ENCODE measurements around the gene TIAL1. TPM values are rescaled to one million over a fixed set of nuclear protein-coding genes. Genes with fewer than 3 reads are reported as not detected.

The TIAL1 gene
- total RNA-seq, 1 experiment from 2014 or later, result 94.1 TPM

DNA sequence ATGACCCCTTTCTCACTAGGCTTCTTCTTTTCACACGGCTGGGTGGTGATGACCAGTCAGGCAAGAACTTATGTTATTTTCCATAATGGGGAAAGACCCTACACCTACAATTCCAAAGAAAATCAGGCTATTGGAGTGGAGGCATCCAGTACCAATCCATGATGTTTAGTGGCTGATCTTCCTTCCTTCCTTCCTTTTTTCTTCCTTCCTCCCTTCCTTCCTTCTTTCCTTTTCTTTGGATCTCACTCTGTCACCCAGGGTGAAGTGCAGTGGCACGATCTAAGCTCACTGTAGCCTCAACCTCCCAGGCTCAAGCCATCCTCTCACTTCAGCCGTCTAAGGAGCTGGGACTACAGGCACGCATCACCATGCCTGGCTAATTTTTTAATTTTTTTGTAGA, 56.7 kb downstream of the TIAL1 start:
- Histone ChIP-seq H2AFZ (no peak overlapping the region), H3K36me3 (ENCODE audit: low read depth) (no peaks in the 10 kb centered on the region), H3K9me2 (ENCODE audit: insufficient read depth) (no peaks in the 10 kb centered on the region), H3K4me3 (no peak overlapping the region), H3K27me3 (ENCODE audit: insufficient read depth, low read depth) (no peaks in the 10 kb centered on the region), H3K9me3 (ENCODE audit: insufficient read depth, low read depth) (no peaks in the 10 kb centered on the region), H3F3A (ENCODE audit: insufficient read depth, low read depth) (peaks cover 6% of the 10 kb centered on the region; the same call in 1 of the 2 replicates), H3K4me2 (peak overlapping the region; percentile 87; the same call in 1 of the 2 replicates), H3K4me1 (replicated peaks; ENCODE audit: insufficient read depth) (peaks cover 31% of the 10 kb centered on the region), H3K79me2 (ENCODE audit: low read depth) (peaks cover 49% of the 10 kb centered on the region), H3K27ac (no peak overlapping the region), H4K20me1 (ENCODE audit: insufficient read depth) (no peaks in the 10 kb centered on the region)
- no TSS peak for BruUV-seq (replicated peaks)
- POLR2A ChIA-PET (ENCODE audit: unreplicated experiment), result no interaction called here
- DNase-seq, result no peak
- intact Hi-C loops (cut with micrococcal nuclease; ENCODE audit: unreplicated experiment), result loop anchor here (5.0 kb wide), 1 partner anchor 343 kb away; no protein-coding TSS in a partner anchor
- TF ChIP-seq EZH2 (IDR thresholded peaks at IDR 0.05; ENCODE audit: low read depth) (no peak), CTCF (conservative IDR thresholded peaks at IDR 0.05) (no peak)
- CTCF ChIA-PET, result interaction anchor here (0.5 kb wide), 1 partner anchor 224 kb away, joined by 3 read pairs; no protein-coding TSS in a partner anchor

DNA sequence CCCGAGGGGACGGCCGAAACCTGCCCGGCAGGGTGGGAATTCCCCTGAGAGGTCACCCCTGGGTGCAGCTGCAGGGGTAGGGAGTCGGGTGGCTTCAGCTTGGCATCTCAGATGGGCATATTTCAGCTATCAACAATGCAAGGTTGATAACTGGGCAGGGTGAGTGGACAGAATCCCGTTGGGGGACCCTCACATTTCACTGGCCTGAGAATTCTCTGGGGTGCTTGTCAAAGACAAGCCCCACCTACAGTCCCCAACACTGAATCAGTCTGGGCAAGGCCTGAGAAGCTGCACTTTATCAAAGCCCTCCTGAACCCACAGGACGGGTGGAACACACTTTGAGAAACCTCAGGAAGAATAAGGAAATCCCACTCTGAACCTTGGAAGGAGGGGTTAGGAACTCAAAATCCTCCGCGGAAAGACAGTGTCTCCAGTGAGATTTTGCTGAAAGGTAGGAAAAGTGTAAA, 57.4 kb downstream of the TIAL1 start:
- Histone ChIP-seq H3K27ac (peak overlapping the region; percentile 59), H3K9me3 (ENCODE audit: insufficient read depth, low read depth) (no peaks in the 10 kb centered on the region), H3K4me3 (peak overlapping the region; percentile 32; the same call in 1 of the 2 replicates), H3K9me2 (ENCODE audit: insufficient read depth) (no peaks in the 10 kb centered on the region), H3K4me1 (replicated peaks; ENCODE audit: insufficient read depth) (peaks cover 31% of the 10 kb centered on the region), H3F3A (ENCODE audit: insufficient read depth, low read depth) (peaks cover 6% of the 10 kb centered on the region; the same call in 1 of the 2 replicates), H3K27me3 (ENCODE audit: insufficient read depth, low read depth) (no peaks in the 10 kb centered on the region), H2AFZ (no peak overlapping the region), H3K36me3 (ENCODE audit: low read depth) (no peaks in the 10 kb centered on the region), H3K79me2 (ENCODE audit: low read depth) (peaks cover 49% of the 10 kb centered on the region), H4K20me1 (ENCODE audit: insufficient read depth) (no peaks in the 10 kb centered on the region), H3K4me2 (peak overlapping the region; percentile 87)
- intact Hi-C loops (cut with micrococcal nuclease; ENCODE audit: unreplicated experiment), result no loop called here
- no peak for TF ChIP-seq CTCF (conservative IDR thresholded peaks at IDR 0.05)
- no peak for TF ChIP-seq EZH2 (IDR thresholded peaks at IDR 0.05; ENCODE audit: low read depth)
- DNase-seq, result peak; percentile 51 to 62
- ChIA-PET POLR2A (ENCODE audit: unreplicated experiment) (interaction anchor here (0.6 kb wide), 1 partner anchor 333 kb away, joined by 3 read pairs; no protein-coding TSS in a partner anchor), CTCF (interaction anchor here (0.5 kb wide), 1 partner anchor 224 kb away, joined by 3 read pairs; no protein-coding TSS in a partner anchor)
- no TSS peak for BruUV-seq (replicated peaks)

- BruUV-seq (replicated peaks), result no TSS peak
- H3K4me1 ChIP-seq (replicated peaks; ENCODE audit: insufficient read depth), result peaks cover 31% of the 10 kb centered on the region
- H3K27ac ChIP-seq, result peak overlapping the region; percentile 59
- peak overlapping the region; percentile 32; the same call in 1 of the 2 replicates for H3K4me3 ChIP-seq
- H3K36me3 ChIP-seq (ENCODE audit: low read depth), result no peaks in the 10 kb centered on the region
- peak overlapping the region; percentile 87 for H3K4me2 ChIP-seq
- H3K79me2 ChIP-seq (ENCODE audit: low read depth), result peaks cover 49% of the 10 kb centered on the region
- CTCF ChIA-PET, result no interaction called here
- intact Hi-C loops (cut with micrococcal nuclease; ENCODE audit: unreplicated experiment), result no loop called here
- H3K9me3 ChIP-seq (ENCODE audit: insufficient read depth, low read depth), result no peaks in the 10 kb centered on the region
- H3F3A ChIP-seq (ENCODE audit: insufficient read depth, low read depth), result peaks cover 6% of the 10 kb centered on the region; the same call in 1 of the 2 replicates
- no peak overlapping the region for H2AFZ ChIP-seq
- TF ChIP-seq CTCF (conservative IDR thresholded peaks at IDR 0.05) (no peak), EZH2 (IDR thresholded peaks at IDR 0.05; ENCODE audit: low read depth) (no peak)
- no peaks in the 10 kb centered on the region for H3K9me2 ChIP-seq (ENCODE audit: insufficient read depth)
- POLR2A ChIA-PET (ENCODE audit: unreplicated experiment), result interaction anchor here (0.6 kb wide), 1 partner anchor 332 kb away, joined by 3 read pairs; no protein-coding TSS in a partner anchor
- DNase-seq, result no peak
- no peaks in the 10 kb centered on the region for H4K20me1 ChIP-seq (ENCODE audit: insufficient read depth)
- H3K27me3 ChIP-seq (ENCODE audit: insufficient read depth, low read depth), result no peaks in the 10 kb centered on the region
Observed at GRCh38 chr10:119538632-119539358, 58.0 kb downstream of the TIAL1 start.
